Ovary (tissue), 3 donors: ENCODE data around the gene NETO2.

Experiments used
- CTCF ChIP-seq, 3 donors: fragments of 450-650 bp in 2 of 3; fragments of 200-600 bp in 1 of 3; IDR thresholded peaks; one replicate each; pipeline versions ENCODE4 v1.5.1 to v1.8.0; 2016 to 2022; ENCODE audit warnings: antibody characterized with exemption in 3 of 3, mild to moderate bottlenecking in 1 of 3
- EP300 ChIP-seq: sonication (generic); formaldehyde crosslinking; IDR thresholded peaks from one replicate; pipeline ENCODE4 v1.6.1; 2017; ENCODE audit warnings: antibody characterized with exemption
- POLR2A ChIP-seq: fragments of 450-650 bp; IDR thresholded peaks from one replicate; pipeline ENCODE4 v1.6.1; 2017; ENCODE audit warnings: antibody characterized with exemption, mild to moderate bottlenecking, moderate library complexity
- donor health status: DM: no; HTN: no; CAD: no.

GRCh38 chr16:47043200-47043599, 100.5 kb downstream of the NETO2 start:
- TF ChIP-seq CTCF (IDR thresholded peaks at IDR 0.05) = no peak
- no peak for TF ChIP-seq POLR2A
- TF ChIP-seq EP300 = no peak
